IMR-90 (cell line): ENCODE results near the gene MTM1. TPM values are rescaled to one million over a fixed set of nuclear protein-coding genes. Genes with fewer than 3 reads are reported as not detected.

ENCODE experiments used
- ATAC-seq: fragments of 200-7000 bp; cut with Tn5 transposase; 2 replicates; pipeline ENCODE4 v1.9.1; 2020; ENCODE audit warnings: low read depth, mild to moderate bottlenecking, moderate library complexity
- BruUV-seq: library from RNA; stranded (reverse); fragments of 400-500 nt; replicated peaks from 2 replicates; lab custom pipeline; 2021; lab: Mats Ljungman, UMichigan
- CTCF ChIA-PET: fragments of 300-600 bp; formaldehyde crosslinking; extraction: SDS; loops from one replicate; lab custom pipeline; 2021; ENCODE audit warnings: antibody characterized with exemption; lab: Yijun Ruan, JAX
- POLR2A ChIA-PET: fragments of 300-600 bp; sonication (Branson Sonifier 250); formaldehyde crosslinking; loops from one replicate; lab custom pipeline; 2022; ENCODE audit warnings: antibody characterized with exemption; ENCODE audit not compliant: unreplicated experiment; lab: Charles Lee
- DNase-seq: peaks from one replicate; pipeline ENCODE4 v3.0.0; 2013
- H2AFZ ChIP-seq: replicated peaks from 2 replicates; pipeline ENCODE3; 2013; ENCODE audit warnings: low read length, mild to moderate bottlenecking; ENCODE audit not compliant: poor library complexity
- H2AK5ac ChIP-seq: 2 replicates; pipeline ENCODE4 v1.6.1; 2013; ENCODE audit warnings: low read depth, low read length, inconsistent platforms
- H2AK9ac ChIP-seq: replicated peaks from 2 replicates; pipeline ENCODE3; 2013; ENCODE audit warnings: mild to moderate bottlenecking, low read depth, low read length, moderate library complexity; ENCODE audit not compliant: poor library complexity
- H2BK120ac ChIP-seq: 2 replicates; pipeline ENCODE4 v1.6.1; 2013; ENCODE audit warnings: low read depth, low read length, inconsistent platforms
- H2BK15ac ChIP-seq: 3 replicates; pipeline ENCODE4 v1.6.1; 2013; ENCODE audit warnings: low read depth, low read length, inconsistent platforms
- H2BK20ac ChIP-seq: 2 replicates; pipeline ENCODE4 v1.6.1; 2013; ENCODE audit warnings: low read depth, mild to moderate bottlenecking, inconsistent platforms, low read length, moderate library complexity
- H2BK5ac ChIP-seq: 2 replicates; pipeline ENCODE4 v1.6.1; 2013; ENCODE audit warnings: mild to moderate bottlenecking, low read depth, low read length, inconsistent platforms; ENCODE audit not compliant: poor library complexity, severe bottlenecking
- H3K14ac ChIP-seq: replicated peaks from 2 replicates; pipeline ENCODE4 v1.6.1; 2013; ENCODE audit warnings: low read depth, low read length, inconsistent platforms
- H3K18ac ChIP-seq: 2 replicates; pipeline ENCODE4 v1.6.1; 2013; ENCODE audit warnings: low read depth, low read length, control low read depth
- H3K23ac ChIP-seq: 2 replicates; pipeline ENCODE4 v1.6.1; 2013; ENCODE audit warnings: low read depth, low read length, inconsistent platforms
- H3K27ac ChIP-seq: 2 replicates; pipeline ENCODE4 v1.5.1; 2013; ENCODE audit warnings: mild to moderate bottlenecking, control low read depth, low read length; ENCODE audit not compliant: insufficient read depth
- H3K27me3 ChIP-seq: 2 replicates; pipeline ENCODE4 v1.6.1; 2013; ENCODE audit warnings: low read length; ENCODE audit not compliant: control insufficient read depth, insufficient read depth
- H3K36me3 ChIP-seq: 2 replicates; pipeline ENCODE4 v1.6.1; 2013; ENCODE audit warnings: low read length, mixed read lengths; ENCODE audit not compliant: control insufficient read depth, insufficient read depth
- H3K4ac ChIP-seq: 2 replicates; pipeline ENCODE4 v1.6.1; 2013; ENCODE audit warnings: low read depth, low read length, inconsistent platforms
- H3K4me1 ChIP-seq: 2 replicates; pipeline ENCODE4 v1.6.1; 2013; ENCODE audit warnings: low read length, mixed read lengths; ENCODE audit not compliant: control insufficient read depth, insufficient read depth
- H3K4me2 ChIP-seq: 2 replicates; pipeline ENCODE4 v1.6.1; 2013; ENCODE audit warnings: low read depth, mild to moderate bottlenecking, control low read depth, low read length, moderate library complexity
- H3K4me3 ChIP-seq: 2 replicates; pipeline ENCODE4 v1.5.1; 2013; ENCODE audit warnings: low read depth, mild to moderate bottlenecking, control low read depth, low read length, moderate library complexity; ENCODE audit not compliant: insufficient read depth
- H3K56ac ChIP-seq: 2 replicates; pipeline ENCODE4 v1.6.1; 2013; ENCODE audit warnings: low read length, inconsistent platforms; ENCODE audit not compliant: insufficient read depth; ENCODE audit errors: extremely low read depth
- H3K79me1 ChIP-seq, 2 experiments: 2 replicates each; pipeline ENCODE4 v1.6.1; 2013; ENCODE audit warnings: low read length in 2 of 2, inconsistent platforms in 1 of 2, low read depth in 1 of 2
- H3K9ac ChIP-seq: 2 replicates; pipeline ENCODE4 v1.6.1; 2013; ENCODE audit warnings: low read depth, low read length, control low read depth
- H3K9me1 ChIP-seq: 2 replicates; pipeline ENCODE4 v1.6.1; 2013; ENCODE audit warnings: low read length, inconsistent platforms; ENCODE audit not compliant: insufficient read depth
- H3K9me3 ChIP-seq: 2 replicates; pipeline ENCODE4 v1.6.1; 2013; ENCODE audit warnings: low read length; ENCODE audit not compliant: control insufficient read depth, insufficient read depth
- H4K20me1 ChIP-seq: 2 replicates; pipeline ENCODE4 v1.6.1; 2013; ENCODE audit warnings: low read length, inconsistent platforms; ENCODE audit not compliant: insufficient read depth
- H4K5ac ChIP-seq: 2 replicates; pipeline ENCODE4 v1.6.1; 2013; ENCODE audit warnings: mild to moderate bottlenecking, low read depth, low read length, control low read depth
- H4K8ac ChIP-seq, 2 experiments: 2 replicates each; pipeline ENCODE4 v1.6.1; 2013; ENCODE audit warnings: low read depth in 2 of 2, low read length in 2 of 2, control low read depth in 1 of 2, inconsistent platforms in 1 of 2
- H4K91ac ChIP-seq: 2 replicates; pipeline ENCODE4 v1.6.1; 2013; ENCODE audit warnings: low read depth, low read length, inconsistent platforms; ENCODE audit not compliant: insufficient read depth
- BHLHE40 ChIP-seq: fragments of 150-350 bp; IDR thresholded peaks from 2 replicates; pipeline ENCODE4 v1.6.1; 2016; ENCODE audit warnings: mild to moderate bottlenecking, low read depth, low read length
- CHD1 ChIP-seq: IDR thresholded peaks from 2 replicates; pipeline ENCODE4 v1.6.1; 2012; ENCODE audit warnings: low read depth, low read length, improper control_type of control experiment
- CTCF ChIP-seq: conservative IDR thresholded peaks from 2 replicates; pipeline ENCODE4 v1.5.1; 2012; ENCODE audit warnings: mild to moderate bottlenecking, low read depth, low read length, improper control_type of control experiment
- ELK1 ChIP-seq: fragments of 150-350 bp; IDR thresholded peaks from 2 replicates; pipeline ENCODE4 v1.6.1; 2016; ENCODE audit warnings: low read depth, mild to moderate bottlenecking, low read length, moderate library complexity, borderline replicate concordance
- MAZ ChIP-seq: IDR thresholded peaks from 2 replicates; pipeline ENCODE4 v1.6.1; 2012; ENCODE audit warnings: low read depth, mild to moderate bottlenecking, low read length, improper control_type of control experiment, moderate library complexity, borderline replicate concordance
- MXI1 ChIP-seq: IDR thresholded peaks from 2 replicates; pipeline ENCODE4 v1.6.1; 2012; ENCODE audit warnings: low read depth, mild to moderate bottlenecking, low read length, moderate library complexity, borderline replicate concordance
- NFE2L2 ChIP-seq: fragments of 150-350 bp; IDR thresholded peaks from 2 replicates; pipeline ENCODE4 v1.6.1; 2016; ENCODE audit warnings: low read depth, mild to moderate bottlenecking, low read length
- POLR2A ChIP-seq: IDR thresholded peaks from 2 replicates; pipeline ENCODE4 v1.6.1; 2012; ENCODE audit warnings: mild to moderate bottlenecking, low read depth, low read length
- RAD21 ChIP-seq: IDR thresholded peaks from 2 replicates; pipeline ENCODE4 v1.6.1; 2012; ENCODE audit warnings: low read length, improper control_type of control experiment
- RCOR1 ChIP-seq: IDR thresholded peaks from 2 replicates; pipeline ENCODE4 v1.6.1; 2012; ENCODE audit warnings: mild to moderate bottlenecking, low read length, improper control_type of control experiment; ENCODE audit not compliant: insufficient replicate concordance
- SMC3 ChIP-seq: fragments of 150-350 bp; IDR thresholded peaks from 2 replicates; pipeline ENCODE4 v1.6.1; 2016; ENCODE audit warnings: low read depth, mild to moderate bottlenecking, antibody characterized with exemption, low read length, moderate library complexity
- USF2 ChIP-seq: fragments of 150-350 bp; IDR thresholded peaks from 2 replicates; pipeline ENCODE4 v1.6.1; 2017; ENCODE audit warnings: mild to moderate bottlenecking, antibody characterized with exemption, low read length, low read depth
- WGBS, 2 experiments: methylation state at CpG; one replicate each; pipeline versions ENCODE4 v1.1.5 to v1.1.7; 2013; ENCODE audit warnings: missing lambda C conversion rate in 2 of 2; ENCODE audit not compliant: insufficient read length in 1 of 2; ENCODE audit errors: extremely low coverage in 2 of 2; 5-methylcytosine and 5-hydroxymethylcytosine counted together
- dilution Hi-C: fragments of 300-500 bp; cut with HindIII; formaldehyde crosslinking; loops from one replicate; pipeline ENCODE4 v1.14.3; 2018; ENCODE audit warnings: low sequenced_read_pairs; ENCODE audit not compliant: unreplicated experiment
- in situ Hi-C: fragments of 300-500 bp; cut with MboI; formaldehyde crosslinking; loops from 3 replicates; pipeline ENCODE4 v1.14.3; 2019; ENCODE audit warnings: low sequenced_read_pairs, inconsistent platforms, mixed read lengths
- intact Hi-C: fragments of 100-400 bp; cut with micrococcal nuclease; formaldehyde crosslinking; loops from 2 replicates; pipeline ENCODE4 v1.10.0; 2022
- polyA plus RNA-seq, 3 experiments: library from polyadenylated mRNA; depleted of rRNA; stranded (reverse); fragments of >200 nt; gene quantifications; 2 replicates each; pipeline ENCODE4 v1.2.3, GENCODE V29; 2012; ENCODE audit warnings: low replicate concordance in 1 of 3
- total RNA-seq: library from RNA; depleted of rRNA; stranded (reverse); fragments of >200 nt; gene quantifications from 2 replicates; pipeline ENCODE4 v1.2.3, GENCODE V29; 2012

MTM1 gene
- total and polyA plus RNA-seq, 2 of the 4 experiments (the other 2 are of a cell fraction): 3.8 to 5.6 TPM

GRCh38 chrX:150697641-150698040 is 129.2 kb downstream of the MTM1 start:
- ChIA-PET CTCF (no interaction called here), POLR2A (no interaction called here)
- Histone ChIP-seq H3K9me3 (no peaks in the 10 kb centered on the region), H3K4me3 (no peak overlapping the region), H3K27me3 (no peaks in the 10 kb centered on the region), H3K79me1 (peaks cover 0 to 26% of the 10 kb centered on the region in 2 experiments; a peak in 3 of 4 replicates), H2BK5ac (no peak overlapping the region), H3K9ac (no peak overlapping the region), H3K9me1 (no peaks in the 10 kb centered on the region), H2AK5ac (no peak overlapping the region), H3K23ac (no peak overlapping the region), H3K4me1 (no peaks in the 10 kb centered on the region), H3K56ac (no peak overlapping the region), H3K14ac (no peak overlapping the region), H3K18ac (no peak overlapping the region), H3K36me3 (no peaks in the 10 kb centered on the region), H3K4me2 (no peak overlapping the region), H2AFZ (no peak overlapping the region), H4K20me1 (no peaks in the 10 kb centered on the region), H2BK15ac (no peak overlapping the region), H2BK20ac (no peak overlapping the region), H3K27ac (no peak overlapping the region), H2AK9ac (no peak overlapping the region), H2BK120ac (no peak overlapping the region), H4K8ac (no peak overlapping the region), H3K4ac (no peak overlapping the region; the same call in none of the 2 replicates), H4K91ac (no peak overlapping the region), H4K5ac (no peak overlapping the region)
- WGBS, 2 experiments: no CpG with 5 or more reads among the region's 7 CpGs
- no peak for TF ChIP-seq SMC3
- TF ChIP-seq RCOR1: no peak
- TF ChIP-seq CHD1: no peak
- no peak for TF ChIP-seq MXI1
- TF ChIP-seq NFE2L2: no peak
- TF ChIP-seq ELK1: no peak
- no peak for TF ChIP-seq MAZ
- TF ChIP-seq POLR2A: no peak
- no peak for TF ChIP-seq RAD21
- no peak for TF ChIP-seq CTCF
- TF ChIP-seq BHLHE40: no peak
- no peak for TF ChIP-seq USF2
- intact Hi-C loops (no loop called here), in situ Hi-C loops (no loop called here), dilution Hi-C loops (no loop called here)
- DNase-seq (no peak), ATAC-seq (no peak)
- no TSS peak for BruUV-seq
